NCI-H2196 treated with DMSO at 0.1 percent for 48 hours (cell line): ENCODE results near the gene CENPP.

Source experiments
- DNase-seq: peaks from one replicate; lab custom pipeline; 2025; ENCODE audit not compliant: unreplicated experiment; lab: John Stamatoyannopoulos, UW

The CENPP gene

GRCh38 chr9:92633614-92634278, 308.0 kb downstream of the CENPP start:
- no peak for DNase-seq

GRCh38 chr9:92634712-92635605, 309.2 kb downstream of the CENPP start:
- DNase-seq = peak; percentile 23

GRCh38 chr9:92635760-92636159, 310.0 kb downstream of the CENPP start:
- no peak for DNase-seq

GRCh38 chr9:92636627-92637026, 310.9 kb downstream of the CENPP start:
- no peak for DNase-seq

GRCh38 chr9:92637326-92637725, 311.6 kb downstream of the CENPP start:
- no peak for DNase-seq

GRCh38 chr9:92637886-92638620, 312.3 kb downstream of the CENPP start:
- no peak for DNase-seq

- no peak for DNase-seq
Measured at GRCh38 chr9:92638621-92639101, 312.9 kb downstream of the CENPP start.

GRCh38 chr9:92639124-92639523, 313.4 kb downstream of the CENPP start:
- DNase-seq = no peak

- no peak for DNase-seq
Measured at GRCh38 chr9:92639791-92640271, 314.1 kb downstream of the CENPP start.

GRCh38 chr9:92640398-92641091, 314.8 kb downstream of the CENPP start:
- no peak for DNase-seq

- DNase-seq = no peak
Measured at GRCh38 chr9:92641092-92641809, 315.5 kb downstream of the CENPP start.

- no peak for DNase-seq
Measured at GRCh38 chr9:92642041-92642451, 316.3 kb downstream of the CENPP start.

- no peak for DNase-seq
Measured at GRCh38 chr9:92642564-92642963, 316.8 kb downstream of the CENPP start.

GRCh38 chr9:92644278-92644677, 318.5 kb downstream of the CENPP start:
- no peak for DNase-seq

GRCh38 chr9:92645041-92645440, 319.3 kb downstream of the CENPP start:
- DNase-seq = no peak

GRCh38 chr9:92647671-92648473, 322.1 kb downstream of the CENPP start:
- no peak for DNase-seq

- no peak for DNase-seq
Measured at GRCh38 chr9:92648474-92648971, 322.8 kb downstream of the CENPP start.

- no peak for DNase-seq
Measured at GRCh38 chr9:92649007-92649406, 323.3 kb downstream of the CENPP start.

- no peak for DNase-seq
Measured at GRCh38 chr9:92650296-92650695, 324.5 kb downstream of the CENPP start.
